Subcutaneous adipose tissue (tissue), 4 donors: ENCODE results near the gene GINS3. TPM values are rescaled to one million over a fixed set of nuclear protein-coding genes. Genes with fewer than 3 reads are reported as not detected.

Experiments used
- total RNA-seq, 4 donors: library from RNA; depleted of rRNA; stranded (reverse); fragments of >200 nt; gene quantifications; one replicate each; pipeline ENCODE4 v1.1.0, GENCODE V29; 2016
- TF ChIP-seq, protein P1 (sequence below): fragments of 450-650 bp; IDR thresholded peaks from one replicate; pipeline ENCODE4 v1.5.1; 2016; ENCODE audit warnings: low read depth, mild to moderate bottlenecking, control low read depth, antibody characterized with exemption, moderate library complexity

Gene GINS3
- total RNA-seq, 4 donors from 2014 or later, result 3.9 to 11.1 (median 5.0) TPM

DNA sequence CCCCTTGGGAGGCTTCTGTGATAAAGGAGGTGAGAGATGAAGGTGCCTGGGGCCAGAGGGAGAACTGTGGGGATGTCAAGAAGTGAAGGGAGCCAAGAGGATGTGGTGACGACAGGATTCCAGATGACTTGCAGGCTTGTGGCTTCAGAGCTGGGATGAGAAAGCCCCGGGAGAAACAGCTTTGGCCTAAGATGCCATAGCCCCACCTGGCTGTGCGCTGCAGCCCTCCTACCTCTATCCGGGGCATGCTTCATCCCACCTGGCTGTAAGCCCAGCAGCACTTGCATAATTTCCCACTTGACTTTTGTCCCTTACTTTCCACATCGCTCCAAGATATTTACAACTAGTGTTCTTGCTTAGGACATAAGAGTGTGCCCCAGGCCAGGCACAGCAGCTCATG, 29.3 kb downstream of the GINS3 start:
- TF ChIP-seq, protein P1, sequence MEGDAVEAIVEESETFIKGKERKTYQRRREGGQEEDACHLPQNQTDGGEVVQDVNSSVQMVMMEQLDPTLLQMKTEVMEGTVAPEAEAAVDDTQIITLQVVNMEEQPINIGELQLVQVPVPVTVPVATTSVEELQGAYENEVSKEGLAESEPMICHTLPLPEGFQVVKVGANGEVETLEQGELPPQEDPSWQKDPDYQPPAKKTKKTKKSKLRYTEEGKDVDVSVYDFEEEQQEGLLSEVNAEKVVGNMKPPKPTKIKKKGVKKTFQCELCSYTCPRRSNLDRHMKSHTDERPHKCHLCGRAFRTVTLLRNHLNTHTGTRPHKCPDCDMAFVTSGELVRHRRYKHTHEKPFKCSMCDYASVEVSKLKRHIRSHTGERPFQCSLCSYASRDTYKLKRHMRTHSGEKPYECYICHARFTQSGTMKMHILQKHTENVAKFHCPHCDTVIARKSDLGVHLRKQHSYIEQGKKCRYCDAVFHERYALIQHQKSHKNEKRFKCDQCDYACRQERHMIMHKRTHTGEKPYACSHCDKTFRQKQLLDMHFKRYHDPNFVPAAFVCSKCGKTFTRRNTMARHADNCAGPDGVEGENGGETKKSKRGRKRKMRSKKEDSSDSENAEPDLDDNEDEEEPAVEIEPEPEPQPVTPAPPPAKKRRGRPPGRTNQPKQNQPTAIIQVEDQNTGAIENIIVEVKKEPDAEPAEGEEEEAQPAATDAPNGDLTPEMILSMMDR, result no peak

DNA sequence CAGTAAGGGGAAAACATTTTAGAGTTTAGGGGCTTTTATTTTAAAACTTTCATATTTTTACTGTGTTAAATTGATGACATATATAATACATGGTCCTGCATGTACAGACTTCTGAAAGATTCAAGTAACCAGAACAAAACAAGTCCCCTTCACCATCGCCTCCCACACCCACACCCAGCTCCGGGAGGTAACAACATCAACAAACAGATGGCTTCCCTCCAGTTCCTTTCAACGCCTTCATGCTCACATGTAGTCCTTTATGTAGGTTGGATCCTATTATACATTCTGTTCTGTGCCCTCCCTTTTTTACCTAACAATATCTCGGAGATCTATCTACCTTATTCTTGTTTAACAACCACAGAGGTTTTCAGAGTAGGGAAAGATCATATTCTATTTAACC, 30.5 kb downstream of the GINS3 start:
- TF ChIP-seq, protein P1, result no peak

DNA sequence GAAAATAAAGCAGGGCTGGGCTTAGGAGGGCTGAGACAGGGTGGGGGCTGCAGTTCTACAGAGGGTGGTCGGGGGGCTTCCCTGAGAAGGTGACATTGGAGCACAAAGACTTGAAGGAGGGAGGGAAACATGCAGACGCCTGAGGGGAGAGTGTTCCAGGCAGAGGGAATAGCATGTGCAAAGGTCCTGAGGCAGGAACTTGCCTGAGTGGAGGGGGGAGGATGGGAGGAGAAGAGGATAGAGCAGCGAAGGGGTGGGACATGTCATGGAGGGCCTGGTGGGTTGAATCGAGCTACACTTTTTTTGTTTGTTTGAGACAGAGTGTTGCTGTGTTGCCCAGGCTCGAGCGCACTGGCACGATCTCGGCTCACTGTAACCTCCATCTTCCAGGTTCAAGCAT, 33.0 kb downstream of the GINS3 start:
- TF ChIP-seq, protein P1, result no peak

DNA sequence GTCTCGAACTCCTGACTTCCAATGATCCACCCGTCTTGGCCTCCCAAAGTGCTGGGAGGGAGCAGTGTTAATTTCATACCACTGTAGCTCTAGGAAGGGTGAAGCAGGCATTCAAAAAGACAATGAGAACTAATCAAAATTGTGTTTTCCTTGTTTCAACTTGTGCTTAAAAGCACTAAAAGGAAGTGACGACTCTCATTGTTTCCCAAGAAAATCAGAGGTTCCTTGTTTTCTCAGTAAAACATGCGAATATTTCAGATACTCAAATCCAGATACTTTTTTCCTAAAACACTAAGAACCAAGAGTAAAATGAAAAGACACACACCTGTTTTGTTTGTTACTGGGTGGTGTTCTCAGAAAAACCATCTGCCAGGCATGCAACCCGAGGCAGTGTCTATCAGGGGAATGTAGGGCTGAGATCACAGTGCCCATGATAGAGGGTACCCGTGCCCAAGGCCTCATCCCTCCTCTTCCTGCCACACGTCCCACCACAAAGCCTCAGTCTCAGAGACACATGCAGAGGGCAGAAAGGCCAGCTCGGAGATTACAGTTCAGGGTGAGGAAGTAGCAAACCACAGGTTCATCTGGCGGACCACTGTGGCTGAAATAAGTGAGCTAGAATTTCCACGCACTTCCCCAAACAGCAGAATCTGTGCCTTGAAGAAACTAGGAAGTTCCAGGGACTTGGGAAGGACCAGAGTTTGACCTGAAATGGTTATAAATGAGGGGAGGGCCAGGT, 33.7 kb downstream of the GINS3 start:
- TF ChIP-seq, protein P1, result no peak

DNA sequence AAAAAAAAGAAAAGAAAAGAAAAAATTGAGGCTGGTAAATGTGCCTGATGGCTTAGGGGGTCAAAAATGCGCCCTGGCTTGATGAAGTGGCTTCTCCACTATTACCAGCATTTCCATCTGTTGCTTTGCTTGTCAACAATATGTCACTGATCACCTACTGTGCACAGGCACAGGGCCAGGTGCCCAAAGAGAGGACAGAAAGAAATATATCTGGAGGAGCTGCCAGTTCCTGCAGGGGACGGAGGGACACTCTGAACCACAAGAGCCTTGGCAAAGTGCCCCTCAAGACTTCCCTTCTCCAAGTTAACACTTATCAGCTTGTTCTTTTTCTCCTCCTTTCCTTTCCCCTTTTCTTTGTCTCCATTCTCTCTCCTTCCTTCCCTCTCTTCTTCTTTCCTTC, 34.7 kb downstream of the GINS3 start:
- TF ChIP-seq, protein P1, result no peak

DNA sequence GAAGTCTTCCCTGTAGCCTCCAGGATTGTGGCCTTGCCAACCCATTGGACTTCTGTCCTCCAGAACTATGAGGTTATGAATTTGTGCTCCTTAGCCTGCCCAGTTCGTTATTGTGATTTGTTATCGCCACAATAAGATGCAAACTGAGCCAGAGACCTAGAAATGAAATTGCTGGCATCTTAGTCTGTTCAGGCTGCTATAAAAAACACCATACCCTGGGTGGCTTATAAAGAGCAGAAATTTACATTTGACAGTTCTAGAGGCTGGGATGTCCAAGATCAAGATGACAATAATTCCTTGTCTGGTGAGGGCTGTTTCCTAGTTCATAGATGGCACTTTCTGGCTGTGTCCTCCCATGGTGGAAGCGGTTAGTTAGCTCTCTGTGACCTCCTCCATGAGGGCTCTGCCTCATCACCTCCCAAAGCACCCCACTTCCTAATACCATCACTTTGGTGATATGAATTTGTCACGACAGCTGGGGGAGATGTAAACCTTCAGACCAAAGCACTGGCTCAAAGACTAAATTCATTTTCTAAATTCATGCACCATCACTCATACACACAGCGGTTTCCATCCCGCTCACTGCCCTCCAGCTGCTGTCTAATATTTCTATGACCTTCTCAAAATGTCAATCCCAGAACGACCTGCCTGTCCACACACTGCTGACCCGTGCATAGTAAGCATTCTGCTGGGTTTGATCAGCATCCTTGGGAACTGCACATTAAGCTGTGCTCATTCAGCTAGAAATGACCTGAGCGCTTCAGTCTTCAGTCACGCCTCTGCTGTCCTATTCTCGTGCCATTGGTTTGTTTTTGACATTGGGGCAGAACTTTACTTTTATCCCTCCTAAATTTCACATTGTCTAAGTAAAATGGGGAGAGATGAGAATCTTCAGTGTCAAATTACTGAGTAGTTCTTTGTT, 36.6 kb downstream of the GINS3 start:
- TF ChIP-seq, protein P1, result no peak

DNA sequence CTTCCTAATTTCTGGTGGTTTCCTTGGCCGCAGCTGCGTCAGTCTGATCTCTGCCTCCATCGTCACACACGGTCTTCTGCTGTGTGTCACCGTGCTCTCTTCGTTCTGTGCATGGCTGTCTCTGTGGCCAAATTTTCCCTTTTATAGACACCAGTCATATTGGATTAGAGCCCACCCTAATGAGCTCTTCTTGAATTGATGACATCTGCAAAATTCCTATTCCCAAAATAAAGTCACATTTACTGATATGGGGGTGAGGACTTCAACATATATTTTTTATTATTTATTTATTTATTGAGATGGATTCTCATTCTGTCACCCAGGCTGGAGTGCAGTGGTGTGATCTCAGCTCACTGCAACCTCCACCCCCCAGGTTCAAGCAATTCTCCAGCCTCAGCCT, 38.4 kb downstream of the GINS3 start:
- TF ChIP-seq, protein P1, result no peak
